H54 (cell line): ENCODE results near the gene IFT172.
A peak's percentile ranks its signal among the peaks of the same experiment; 100 is the strongest.

Experiments used
- DNase-seq: peaks from one replicate; pipeline ENCODE4 v3.0.0; 2011; ENCODE audit warnings: low spot score, mixed read lengths; ENCODE audit not compliant: insufficient read length
- FAIRE-seq: peaks from 3 replicates; lab custom pipeline; 2011; peaks lifted over from hg19 to GRCh38; lab: Jason Lieb, UNC
- POLR2A ChIP-seq: IDR thresholded peaks from 2 replicates; pipeline ENCODE4 v1.6.1; 2011; ENCODE audit warnings: low read depth, mild to moderate bottlenecking, low read length

Gene IFT172

DNA sequence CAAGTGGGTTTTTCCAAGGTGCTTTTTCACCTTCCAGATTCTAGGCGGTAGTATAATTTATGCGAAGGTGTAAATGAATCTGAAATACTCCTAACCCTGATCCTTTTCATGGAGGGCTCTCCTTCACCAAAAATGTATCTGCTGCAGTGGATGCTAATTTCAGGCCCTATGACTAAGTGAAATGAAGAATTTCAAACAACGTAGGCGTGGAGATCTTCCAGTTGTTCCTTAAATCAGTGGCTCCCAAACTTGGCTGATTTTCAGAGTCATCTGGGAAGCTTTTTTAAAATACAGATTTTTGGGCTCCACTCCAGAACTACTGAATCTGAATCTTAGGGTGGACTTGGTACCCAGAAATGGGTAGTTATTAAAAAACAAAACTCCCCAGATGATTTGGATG lies 12.6 kb upstream of the IFT172 start:
- FAIRE-seq, result no peak
- no peak for TF ChIP-seq POLR2A
- DNase-seq, result no peak

DNA sequence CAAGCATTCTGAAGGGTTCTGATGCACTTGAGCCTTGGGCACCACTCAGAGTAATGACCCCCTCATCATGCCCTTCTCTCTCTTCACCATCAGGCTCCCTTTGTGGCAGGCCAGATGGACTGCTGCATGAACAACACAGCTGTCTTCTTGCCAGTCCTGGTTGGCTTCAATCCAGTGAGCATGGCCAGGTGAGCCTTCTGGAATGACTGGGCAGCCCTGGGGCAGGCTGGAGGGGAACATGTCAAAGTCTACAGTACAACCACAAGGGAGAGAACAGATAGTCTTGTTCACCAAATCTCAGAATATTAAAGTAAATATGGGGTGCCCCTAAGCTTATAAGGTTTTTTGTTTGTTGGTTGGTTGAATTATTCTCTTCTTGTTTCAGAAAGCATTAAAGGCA lies 11.5 kb upstream of the IFT172 start:
- no peak for TF ChIP-seq POLR2A
- DNase-seq (no peak), FAIRE-seq (no peak)

DNA sequence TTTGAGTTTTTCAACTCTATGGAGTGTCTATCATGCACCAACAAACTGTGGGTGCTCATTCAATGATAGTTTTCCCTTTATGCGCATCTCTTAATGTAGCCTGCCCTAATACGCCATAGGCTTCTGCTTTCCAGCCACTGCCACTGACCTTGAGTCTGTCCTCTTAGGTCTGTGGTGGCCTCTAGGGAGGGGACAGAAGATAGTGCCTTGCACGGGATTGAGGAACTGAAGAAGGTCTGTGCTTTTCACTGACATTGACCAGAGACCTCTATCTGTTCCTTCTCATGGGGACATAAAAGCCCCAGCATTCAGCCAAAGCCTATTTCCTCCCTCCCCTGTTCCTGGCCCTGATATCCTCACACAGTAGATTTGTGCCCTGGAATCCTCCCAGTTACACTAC lies 9.4 kb upstream of the IFT172 start:
- no peak for FAIRE-seq
- DNase-seq, result no peak
- no peak for TF ChIP-seq POLR2A

DNA sequence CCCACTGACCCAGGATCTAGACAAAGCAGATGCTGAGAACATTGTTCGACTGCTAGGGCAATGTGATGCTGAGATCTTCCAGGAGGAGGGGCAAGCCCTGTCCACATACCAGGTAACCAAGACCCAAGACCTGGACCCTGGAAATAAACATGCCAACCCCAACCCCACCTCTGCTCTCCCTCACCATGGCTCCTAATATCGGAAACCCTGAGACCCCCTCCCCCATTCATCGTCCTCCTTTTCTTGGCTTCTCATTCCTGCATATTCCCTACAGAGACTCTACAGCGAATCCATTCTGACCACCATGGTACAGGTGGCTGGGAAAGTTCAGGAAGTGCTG lies 7.7 kb upstream of the IFT172 start:
- no peak for TF ChIP-seq POLR2A
- no peak for FAIRE-seq
- no peak for DNase-seq

DNA sequence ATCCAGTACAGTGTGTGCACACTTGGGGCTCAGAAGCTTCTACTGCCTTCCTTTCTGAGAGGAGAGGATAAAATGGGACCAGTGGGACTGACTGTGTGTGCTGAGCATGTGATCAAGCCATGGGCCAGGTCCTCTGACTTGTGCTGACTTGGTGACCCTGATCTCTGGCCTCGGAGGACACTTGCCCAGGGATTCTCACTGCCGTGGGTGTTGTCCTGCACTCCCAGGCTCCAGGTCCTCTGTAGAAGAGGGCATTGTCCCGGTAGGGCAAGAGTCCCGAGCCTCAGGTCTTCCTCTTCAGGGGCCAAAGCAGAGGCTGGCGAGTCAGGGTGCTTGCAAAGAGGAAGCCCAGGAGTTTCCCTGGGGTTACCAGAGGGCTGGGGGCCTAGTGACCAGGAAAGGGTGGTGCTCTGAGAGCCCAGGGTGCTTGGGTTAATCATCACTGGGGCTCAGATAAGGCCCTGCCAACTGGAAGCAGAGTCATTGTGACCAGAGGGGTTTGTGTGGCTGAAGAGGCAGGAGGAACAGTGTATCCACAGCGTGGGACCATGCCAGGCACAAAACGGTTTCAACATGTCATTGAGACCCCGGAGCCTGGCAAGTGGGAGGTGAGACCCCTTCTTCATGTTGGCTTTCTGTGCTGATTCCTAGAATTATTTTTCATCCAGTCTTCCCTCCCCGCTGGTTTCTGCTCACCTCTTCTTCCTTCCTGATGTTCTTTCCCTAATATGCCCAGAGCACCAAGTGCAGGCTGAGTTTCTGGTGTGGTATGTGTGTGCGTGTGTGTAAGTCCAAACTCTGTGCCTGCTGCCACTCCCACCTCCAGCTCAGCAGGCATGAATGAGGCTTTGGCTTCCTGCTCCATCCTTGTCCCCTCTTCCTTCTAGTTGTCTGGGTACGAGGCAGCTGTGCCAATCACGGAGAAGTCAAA lies 7.1 kb upstream of the IFT172 start, which contains the start of gene GCKR:
Gene GCKR, plus strand, starts transcription at position 483 of the 931 bp plus-strand sequence. Its CDS starts 66 bp downstream, at position 549.
- no peak for FAIRE-seq
- TF ChIP-seq POLR2A, result no peak
- no peak for DNase-seq

DNA sequence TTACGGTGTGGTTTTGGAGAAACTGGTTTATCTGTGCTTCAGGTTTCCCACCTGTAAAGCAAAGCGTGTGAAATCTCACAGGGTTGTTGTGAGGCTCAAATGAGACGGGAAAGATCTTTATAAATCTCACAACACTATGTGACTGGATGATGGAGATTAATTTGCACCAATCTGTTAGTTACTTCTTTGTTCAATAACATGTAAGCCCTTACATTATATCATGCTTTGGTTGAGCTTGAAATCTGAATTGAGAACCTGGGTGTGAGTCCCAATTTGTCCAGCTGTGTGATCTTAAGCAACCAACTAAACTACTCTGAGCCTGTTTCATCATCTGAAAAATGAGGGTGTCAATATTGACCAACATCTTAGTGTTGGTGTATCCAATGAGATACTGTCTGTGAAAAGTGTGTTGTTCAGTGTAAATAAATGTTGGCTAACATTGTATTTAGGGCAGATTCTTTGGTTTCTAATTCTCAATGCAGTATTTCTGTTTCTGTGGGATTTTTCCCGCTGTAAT lies 6.4 kb upstream of the IFT172 start:
- no peak for DNase-seq
- no peak for FAIRE-seq
- TF ChIP-seq POLR2A, result no peak

DNA sequence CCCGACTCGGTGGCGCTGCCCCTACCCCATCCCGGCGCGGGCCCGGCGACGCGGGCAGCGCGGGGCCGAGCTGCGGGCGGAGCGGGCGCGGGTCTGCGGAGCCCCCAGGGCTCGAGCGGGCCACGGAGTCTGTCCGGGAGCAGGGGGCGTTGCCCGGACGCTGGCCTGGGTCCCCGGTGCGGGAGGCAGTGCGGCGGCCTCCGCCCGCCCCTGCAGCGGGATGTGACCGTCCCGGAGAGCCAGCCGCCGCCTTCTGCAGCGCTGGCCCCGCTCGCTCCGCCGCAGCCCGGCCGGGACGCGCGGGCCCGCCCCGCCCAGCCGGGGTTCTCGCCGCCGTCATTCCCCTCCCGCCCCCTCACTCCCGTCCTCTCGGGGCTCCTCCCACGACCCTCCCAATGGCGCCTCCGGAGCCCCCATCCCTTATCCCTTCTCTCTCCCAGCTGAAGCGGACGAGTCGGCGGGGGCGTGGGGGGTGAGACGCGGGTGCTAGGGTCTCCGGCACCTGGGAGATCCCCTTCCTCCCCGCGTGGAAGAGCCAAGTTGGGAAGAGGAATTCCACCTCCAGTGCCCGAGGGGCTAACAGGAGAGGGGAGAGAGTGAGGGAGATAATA lies 5.5 kb upstream of the IFT172 start, which contains the start of gene FNDC4:
Gene FNDC4, minus strand, starts transcription at position 257 of the 611 bp plus-strand sequence. CDS start 521 bp downstream, outside the sequence.
- FAIRE-seq, result no peak
- peak; percentile 40; the same call in 1 of the 2 replicates for TF ChIP-seq POLR2A
- no peak for DNase-seq

DNA sequence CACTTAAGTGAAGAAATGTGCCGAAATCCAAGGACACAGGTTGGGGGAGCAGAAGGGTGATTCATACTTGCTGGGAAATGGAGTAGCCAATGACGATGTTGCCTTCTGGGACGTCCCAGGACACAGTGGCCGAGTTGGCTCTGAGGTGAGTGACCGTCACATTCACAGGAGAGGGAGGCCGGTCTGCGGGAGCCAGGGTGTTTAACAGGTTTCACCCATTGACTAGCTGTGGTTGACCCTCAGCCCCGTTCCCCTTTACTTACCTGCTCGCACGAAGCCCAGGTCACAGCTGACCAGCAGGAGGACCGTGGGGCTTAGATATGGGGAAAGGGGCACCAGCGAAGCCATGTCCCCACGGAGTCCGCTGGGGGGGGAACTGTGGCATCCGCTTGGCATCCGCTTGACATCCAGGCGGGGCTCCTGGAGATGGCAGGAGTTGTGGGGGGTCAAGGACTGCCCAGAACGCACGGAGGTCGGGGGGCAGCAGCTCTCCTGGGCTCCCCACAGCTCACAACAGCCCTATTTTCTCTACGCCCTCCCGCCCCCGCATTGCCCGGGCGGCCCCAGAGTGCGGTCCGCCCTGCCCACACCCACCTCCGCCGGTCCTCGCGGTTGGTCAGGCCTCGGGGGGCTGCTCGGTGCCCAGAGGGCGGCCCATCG lies 4.9 kb upstream of the IFT172 start:
- TF ChIP-seq POLR2A, result no peak
- FAIRE-seq (no peak), DNase-seq (no peak)

DNA sequence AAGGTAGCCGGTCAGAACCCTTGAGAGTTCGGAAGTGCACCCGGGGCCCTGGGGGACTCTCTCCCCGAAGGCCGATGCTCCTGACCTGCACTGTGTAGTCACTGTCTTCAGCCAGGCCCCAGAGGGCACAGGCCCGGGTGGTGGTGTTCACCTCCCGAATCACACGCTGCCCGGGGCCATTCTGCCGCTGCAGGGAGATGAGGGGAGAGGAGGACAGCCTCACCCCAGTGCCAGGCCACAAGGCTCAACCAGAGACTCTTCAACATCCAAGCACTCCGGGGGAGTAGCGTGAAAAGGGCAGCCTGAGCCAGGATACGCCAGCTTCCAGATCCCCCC lies 4.4 kb upstream of the IFT172 start:
- no peak for TF ChIP-seq POLR2A
- DNase-seq (no peak), FAIRE-seq (no peak)

DNA sequence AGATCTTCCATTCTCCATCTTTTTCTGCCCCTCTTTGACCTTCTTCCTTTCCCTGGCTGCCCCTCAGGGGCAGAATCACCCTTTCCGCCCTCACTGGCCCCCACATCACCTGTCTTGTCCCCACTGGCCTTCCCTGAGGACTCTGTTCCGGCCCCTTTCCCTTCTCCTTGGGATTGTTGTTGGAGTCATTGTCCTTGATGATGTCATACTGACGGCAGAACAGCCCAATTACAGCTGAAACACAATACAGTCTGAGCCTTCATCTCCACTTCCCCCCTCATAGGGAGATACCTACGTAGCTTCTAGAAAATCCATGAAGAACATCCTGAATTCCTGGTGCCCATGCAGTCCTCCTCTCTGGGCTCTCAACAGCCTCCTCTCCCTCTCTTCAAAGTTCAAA lies 3.0 kb upstream of the IFT172 start:
- FAIRE-seq (no peak), DNase-seq (no peak)
- no peak for TF ChIP-seq POLR2A

DNA sequence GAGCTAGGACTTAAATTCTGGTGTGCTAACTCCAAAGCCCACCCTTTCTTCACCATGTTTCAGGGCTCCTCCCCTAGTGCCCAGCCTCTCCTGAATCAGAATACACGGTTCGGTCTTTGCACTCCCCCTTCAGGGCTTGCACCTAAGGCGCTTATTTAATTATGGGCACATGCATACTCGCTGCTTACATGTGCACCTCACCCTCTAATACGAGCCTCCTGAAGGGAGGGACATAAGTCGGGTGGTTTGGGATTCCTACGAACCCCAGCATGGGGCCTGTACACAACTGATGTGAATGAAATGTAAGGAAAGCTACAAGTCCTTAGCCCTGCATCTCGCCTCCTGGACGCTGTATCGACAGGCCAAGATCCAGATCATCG lies 435 bp downstream of the IFT172 start:
- DNase-seq (no peak), FAIRE-seq (no peak)
- TF ChIP-seq POLR2A, result no peak

DNA sequence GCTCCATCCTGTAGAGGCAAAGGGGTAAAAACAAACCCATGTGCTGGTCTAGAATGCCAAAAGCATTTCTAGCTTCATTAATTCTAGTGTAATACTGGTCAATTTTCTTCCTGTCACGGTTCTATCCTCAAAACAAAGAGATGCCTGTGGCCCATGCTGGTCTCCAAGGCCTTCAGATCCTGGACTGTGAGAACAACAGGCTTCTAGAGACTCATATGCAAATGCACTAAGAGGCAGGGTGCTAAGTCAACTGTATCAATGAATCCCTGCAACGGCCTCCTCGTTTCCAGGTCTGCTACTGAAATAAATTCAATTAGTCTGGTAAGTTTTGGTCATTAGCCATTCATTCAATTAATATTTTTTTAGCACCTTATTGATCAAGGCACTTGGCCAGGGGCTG lies 4.0 kb downstream of the IFT172 start:
- no peak for FAIRE-seq
- DNase-seq, result no peak
- no peak for TF ChIP-seq POLR2A

DNA sequence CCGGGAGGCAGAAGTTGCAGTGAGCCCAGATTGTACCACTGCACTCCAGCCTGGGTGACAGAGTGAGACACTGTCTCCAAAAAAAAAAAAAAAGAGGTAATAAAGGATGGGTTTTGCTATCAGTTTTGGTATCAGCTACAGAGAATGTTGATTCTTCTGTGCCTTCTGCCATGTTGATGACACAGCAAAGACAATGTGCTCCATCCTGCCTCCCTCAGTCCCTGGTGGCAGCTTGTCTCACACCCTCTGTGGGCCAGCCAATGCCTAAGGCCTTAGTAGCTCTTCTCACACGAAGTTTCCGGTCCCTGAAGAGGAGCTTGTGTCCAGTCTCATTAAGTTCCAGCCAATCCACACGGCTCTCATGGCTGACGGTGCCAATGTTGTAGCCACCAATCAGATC lies 17.6 kb downstream of the IFT172 start:
- TF ChIP-seq POLR2A, result no peak
- no peak for FAIRE-seq
- no peak for DNase-seq

DNA sequence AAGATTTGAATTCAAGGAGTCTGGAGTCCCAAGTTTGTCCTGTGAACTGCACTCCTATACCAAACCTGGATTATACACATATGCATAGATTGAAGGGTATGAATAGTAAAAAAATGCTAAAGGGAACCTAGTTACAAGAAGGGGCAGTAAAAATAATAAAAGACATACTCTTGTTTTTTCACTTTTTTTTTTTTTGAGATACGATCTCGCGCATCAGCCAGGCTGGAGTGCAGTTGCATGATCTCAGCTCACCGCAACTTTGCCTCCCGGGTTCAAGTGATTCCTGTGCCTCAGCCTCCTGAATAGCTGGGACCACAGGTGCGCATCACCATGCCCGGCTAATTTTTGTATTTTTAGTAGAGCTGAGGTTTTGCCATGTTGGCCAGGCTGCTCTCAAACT lies 25.1 kb downstream of the IFT172 start:
- no peak for DNase-seq
- no peak for TF ChIP-seq POLR2A
- FAIRE-seq, result no peak
